ENCODE data around the gene MNS1. TPM values are rescaled to one million over a fixed set of nuclear protein-coding genes. Genes with fewer than 3 reads are reported as not detected.
"Not testable (repeated sequence)": the region's sequence is repeated elsewhere in the genome, so short reads cannot be mapped to it uniquely, and the experiment has no call there.

The MNS1 gene
- total and polyA plus RNA-seq, 9 of the 15 experiments (the other 6 are each of a cell fraction or from before 2014, with no cell fraction given) = 1.1 to 10.3 (median 2.5) TPM

DNA sequence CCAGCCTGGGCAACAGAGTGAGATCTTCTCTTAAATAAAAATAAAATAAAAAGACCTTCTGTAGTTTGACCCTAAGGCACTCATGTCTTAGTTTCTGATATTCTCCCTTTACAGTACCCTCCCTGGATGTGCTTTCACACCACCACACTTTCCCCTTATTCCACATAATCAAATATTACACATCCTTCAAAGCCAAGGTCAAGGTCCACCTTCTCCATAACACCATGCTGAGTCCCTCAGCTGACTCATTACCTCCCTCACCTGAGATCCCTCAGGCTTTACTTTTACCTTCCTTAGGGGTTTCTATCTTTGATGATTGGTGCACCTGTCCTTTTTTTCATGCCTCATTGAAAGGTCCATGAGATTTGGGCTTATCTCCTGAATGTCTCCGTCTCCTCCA is 25.5 kb upstream of the MNS1 start:
- Histone ChIP-seq H3K27ac (ENCODE audit: extremely low read depth, low read depth, low read length) (no peak overlapping the region), H3K36me3 (ENCODE audit: control insufficient read depth, insufficient read depth, low read length) (no peaks in the 10 kb centered on the region), H3K79me2 (ENCODE audit: control insufficient read depth, insufficient read depth, low read length) (no peaks in the 10 kb centered on the region), H3K9me1 (ENCODE audit: control insufficient read depth, insufficient read depth, low read length) (no peaks in the 10 kb centered on the region), H3K9ac (ENCODE audit: insufficient read depth in 1 of 2, low read depth in 2 of 2, low read length in 2 of 2) (no peak overlapping the region), H3K4me1 (replicated peaks in 1 of 2; ENCODE audit: control insufficient read depth in 2 of 2, insufficient read depth in 2 of 2, low read length in 2 of 2) (no peaks in the 10 kb centered on the region; a peak in 1 of 5 replicates), H2AFZ (ENCODE audit: low read depth, low read length) (no peak overlapping the region), H3K4me2 (ENCODE audit: insufficient read depth, low read length) (no peak overlapping the region), H4K20me1 (replicated peaks; ENCODE audit: control insufficient read depth, insufficient read depth, low read length) (no peaks in the 10 kb centered on the region), H3K27me3 (ENCODE audit: control insufficient read depth in 2 of 2, insufficient read depth in 2 of 2, low read length in 2 of 2) (no peaks in the 10 kb centered on the region), H3K9me3 (replicated peaks; ENCODE audit: control insufficient read depth, insufficient read depth, low read depth, low read length) (no peaks in the 10 kb centered on the region), H3K4me3 (no peak overlapping the region)
- in situ Hi-C loops (cut with MboI) = loop anchor here (5.0 to 25.0 kb wide), 4 partner anchors 322 to 1044 kb away; no protein-coding TSS in a partner anchor
- BruUV-seq (replicated peaks) = no TSS peak
- FAIRE-seq (peak; percentile 19), ATAC-seq (no peak), DNase-seq (ENCODE audit: extremely low read depth in 1 of 4, low spot score in 3 of 4) (no peak)
- CTCF ChIA-PET (ENCODE audit: low intra/inter-chr PET ratio) = interaction anchor here (0.7 to 1.3 kb wide), 2 partner anchors 815 to 1037 kb away, joined by 3 to 5 read pairs; no protein-coding TSS in a partner anchor
- POLR2A ChIA-PET = interaction anchor here (1.0 kb wide), 1 partner anchor 239 kb away, joined by 4 read pairs; no protein-coding TSS in a partner anchor
- TF ChIP-seq SMARCC2 (IDR thresholded peaks at IDR 0.05; ENCODE audit: low read depth) = no peak
- no peak for TF ChIP-seq SNIP1 (IDR thresholded peaks at IDR 0.05; ENCODE audit: low read depth)
- no peak for TF ChIP-seq HMGN3 (IDR thresholded peaks at IDR 0.05; ENCODE audit: borderline replicate concordance, extremely low read depth, insufficient read length, low read depth, low read length)
- no peak for TF ChIP-seq E2F3 (CRISPR knock-in tag; IDR thresholded peaks at IDR 0.05)
- no peak for TF ChIP-seq POLR2B (IDR thresholded peaks at IDR 0.05; ENCODE audit: low read depth, partially characterized antibody)
- no peak for TF ChIP-seq ZNF444 (CRISPR knock-in tag; IDR thresholded peaks at IDR 0.05)
- TF ChIP-seq ZNF584 (CRISPR knock-in tag; IDR thresholded peaks at IDR 0.05; ENCODE audit: low read depth) = no peak
- no peak for TF ChIP-seq ELK1 (CRISPR knock-in tag; IDR thresholded peaks at IDR 0.05)
- WGBS (ENCODE audit: insufficient coverage, low coverage, missing lambda C conversion rate) = 6% methylated on average over 1 of the region's 1 CpG
- intact Hi-C loops (cut with micrococcal nuclease) = loop anchor here (10.0 kb wide), 2 partner anchors 654 to 724 kb away; no protein-coding TSS in a partner anchor

- H3K9me1 ChIP-seq (ENCODE audit: control insufficient read depth, insufficient read depth, low read length); H3K9ac ChIP-seq (ENCODE audit: insufficient read depth in 1 of 2, low read depth in 2 of 2, low read length in 2 of 2); H2AFZ ChIP-seq (ENCODE audit: low read depth, low read length); H3K4me3 ChIP-seq; FAIRE-seq; BruUV-seq (replicated peaks); DNase-seq (ENCODE audit: extremely low read depth in 1 of 4, low spot score in 3 of 4); CTCF ChIA-PET (ENCODE audit: low intra/inter-chr PET ratio); POLR2A ChIA-PET; ATAC-seq; H3K27ac ChIP-seq (ENCODE audit: extremely low read depth, low read depth, low read length); H3K36me3 ChIP-seq (ENCODE audit: control insufficient read depth, insufficient read depth, low read length); H3K79me2 ChIP-seq (ENCODE audit: control insufficient read depth, insufficient read depth, low read length); H3K27me3 ChIP-seq (ENCODE audit: control insufficient read depth in 2 of 2, insufficient read depth in 2 of 2, low read length in 2 of 2); intact Hi-C loops (cut with micrococcal nuclease); H3K9me3 ChIP-seq (replicated peaks; ENCODE audit: control insufficient read depth, insufficient read depth, low read depth, low read length); H4K20me1 ChIP-seq (replicated peaks; ENCODE audit: control insufficient read depth, insufficient read depth, low read length); H3K4me1 ChIP-seq (replicated peaks in 1 of 2; ENCODE audit: control insufficient read depth in 2 of 2, insufficient read depth in 2 of 2, low read length in 2 of 2); H3K4me2 ChIP-seq (ENCODE audit: insufficient read depth, low read length): not testable (repeated sequence)
- in situ Hi-C loops (cut with MboI) = loop anchor here (25.0 kb wide), 2 partner anchors 326 to 826 kb away; no protein-coding TSS in a partner anchor
- 0% methylated on average over 2 of the region's 2 CpGs for WGBS (ENCODE audit: insufficient coverage, low coverage, missing lambda C conversion rate)
These were observed 21.3 kb upstream of the MNS1 start for GRCh38 chr15:56486206-56486605.

Measured in K562 (cell line).